Mucosa of rectum (tissue), 2 donors: ENCODE data around the gene AP3B1.

Experiments used
- H3K27ac ChIP-seq, 2 donors: one replicate each; pipeline ENCODE4 v1.7.0; 2013; ENCODE audit warnings: inconsistent platforms in 2 of 2, low read depth in 2 of 2, low read length in 2 of 2
- H3K27me3 ChIP-seq, 2 donors: one replicate each; pipeline ENCODE4 v1.7.0; 2013; ENCODE audit warnings: low read length in 2 of 2; ENCODE audit not compliant: control insufficient read depth in 2 of 2, insufficient read depth in 2 of 2
- H3K36me3 ChIP-seq, 2 donors: one replicate each; pipeline ENCODE4 v1.7.0; 2013; ENCODE audit warnings: low read length in 2 of 2; ENCODE audit not compliant: control insufficient read depth in 2 of 2, insufficient read depth in 2 of 2
- H3K4me1 ChIP-seq, 2 donors: one replicate each; pipeline ENCODE4 v1.7.0; 2013; ENCODE audit warnings: low read length in 2 of 2, mild to moderate bottlenecking in 1 of 2; ENCODE audit not compliant: control insufficient read depth in 2 of 2, insufficient read depth in 2 of 2
- H3K4me3 ChIP-seq, 2 donors: one replicate each; pipeline ENCODE4 v1.7.0; 2013; ENCODE audit warnings: low read length in 2 of 2
- H3K9ac ChIP-seq, 2 donors: one replicate each; pipeline ENCODE4 v1.7.0; 2013; ENCODE audit warnings: low read length in 2 of 2, low read depth in 1 of 2, mild to moderate bottlenecking in 1 of 2
- H3K9me3 ChIP-seq, 2 donors: one replicate each; pipeline ENCODE4 v1.7.0; 2013; ENCODE audit warnings: low read length in 2 of 2; ENCODE audit not compliant: control insufficient read depth in 2 of 2
- donor health status: healthy.
- donor health status: Normal muscosa, but diverticular disease.

The AP3B1 gene

DNA sequence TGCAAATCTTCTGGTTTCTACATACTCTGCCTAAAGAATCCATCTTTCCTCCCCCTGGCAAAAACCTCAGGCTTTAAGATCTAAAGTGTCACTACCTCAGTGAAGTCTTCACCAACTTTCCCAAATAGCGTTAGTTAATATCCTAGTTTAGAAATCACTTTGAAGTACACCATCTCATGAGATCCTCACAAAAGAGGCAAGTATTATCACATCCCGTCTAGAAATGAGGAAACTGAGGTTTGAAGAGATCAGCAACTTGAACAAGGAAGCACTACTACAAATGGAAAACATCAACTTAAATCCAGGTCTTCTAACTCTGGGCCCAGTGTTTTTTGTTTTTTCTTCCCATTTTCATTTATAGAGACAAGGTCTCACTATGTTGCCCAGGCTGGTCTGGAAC lies 4.6 kb downstream of the AP3B1 start:
- Histone ChIP-seq H3K9ac (no peak overlapping the region), H3K9me3 (no peaks in the 10 kb centered on the region), H3K36me3 (no peaks in the 10 kb centered on the region), H3K4me1 (peaks cover 2 to 4% of the 10 kb centered on the region in 2 donors), H3K27me3 (no peaks in the 10 kb centered on the region), H3K27ac (no peak overlapping the region), H3K4me3 (no peak overlapping the region)

DNA sequence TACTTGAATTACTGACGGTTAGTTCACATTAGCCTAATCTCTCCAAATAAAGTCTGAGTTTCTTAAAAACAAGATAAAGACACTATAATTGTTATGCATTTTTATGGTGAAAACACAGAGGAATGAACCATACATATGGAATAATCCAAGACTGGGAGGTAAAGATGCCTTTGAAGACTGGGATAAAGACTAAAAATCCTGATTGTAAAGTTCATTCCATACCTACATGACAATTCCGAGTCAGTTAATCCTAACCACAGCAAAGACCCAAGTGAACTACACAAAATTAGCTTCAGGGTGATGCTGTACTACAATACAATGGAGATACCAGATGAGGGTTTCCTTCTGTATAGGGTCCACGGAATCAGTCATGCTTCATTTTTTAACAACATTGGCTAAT lies 6.3 kb downstream of the AP3B1 start:
- H3K4me1 ChIP-seq, result peaks cover 2 to 4% of the 10 kb centered on the region in 2 donors
- no peaks in the 10 kb centered on the region for H3K27me3 ChIP-seq
- H3K4me3 ChIP-seq, result no peak overlapping the region
- H3K9me3 ChIP-seq, result no peaks in the 10 kb centered on the region
- H3K9ac ChIP-seq, result no peak overlapping the region
- H3K36me3 ChIP-seq, result no peaks in the 10 kb centered on the region
- no peak overlapping the region for H3K27ac ChIP-seq

DNA sequence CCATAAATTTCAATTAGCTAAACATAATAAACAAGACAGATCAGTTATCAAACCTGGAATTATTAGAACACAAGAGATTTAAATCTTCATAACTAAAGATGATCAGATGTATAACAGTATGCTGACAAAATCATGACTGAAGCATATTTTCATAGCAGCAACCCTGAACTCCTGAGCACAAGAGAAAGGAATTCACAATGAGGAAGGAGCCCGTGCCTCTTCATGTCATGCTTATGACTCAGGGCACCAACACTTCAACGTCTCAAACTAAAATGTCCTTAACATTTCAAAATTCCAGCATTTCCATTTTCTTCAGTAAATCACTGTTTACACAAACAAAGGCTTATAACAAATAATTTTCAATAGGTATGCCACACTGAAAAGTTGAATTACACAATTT lies 6.7 kb downstream of the AP3B1 start:
- H3K27me3 ChIP-seq, result no peaks in the 10 kb centered on the region
- H3K4me1 ChIP-seq, result peaks cover 0 to 4% of the 10 kb centered on the region in 2 donors
- H3K9me3 ChIP-seq, result no peaks in the 10 kb centered on the region
- H3K27ac ChIP-seq, result no peak overlapping the region
- no peak overlapping the region for H3K4me3 ChIP-seq
- no peaks in the 10 kb centered on the region for H3K36me3 ChIP-seq
- no peak overlapping the region for H3K9ac ChIP-seq

DNA sequence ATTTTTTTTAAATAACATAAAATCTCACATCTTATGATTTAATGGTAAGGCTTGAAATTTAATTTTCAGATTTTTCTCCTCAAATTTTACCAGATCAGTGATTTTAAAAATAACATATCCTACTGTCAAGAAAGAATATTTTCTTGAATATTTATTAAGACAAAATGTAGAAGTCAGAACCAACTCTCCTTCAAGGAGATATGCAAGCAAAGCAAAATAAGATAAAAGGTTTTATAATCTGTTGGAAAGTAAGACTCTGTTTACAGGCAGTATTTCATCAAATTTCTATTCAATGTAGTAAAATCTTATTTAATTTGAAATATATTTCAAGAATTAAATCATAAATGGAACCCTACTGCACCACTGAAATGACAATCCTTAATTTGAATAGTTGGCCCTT lies 7.3 kb downstream of the AP3B1 start:
- Histone ChIP-seq H3K9me3 (no peaks in the 10 kb centered on the region), H3K4me3 (no peak overlapping the region), H3K36me3 (no peaks in the 10 kb centered on the region), H3K9ac (no peak overlapping the region), H3K27me3 (no peaks in the 10 kb centered on the region), H3K4me1 (peaks cover 0 to 4% of the 10 kb centered on the region in 2 donors), H3K27ac (no peak overlapping the region)

DNA sequence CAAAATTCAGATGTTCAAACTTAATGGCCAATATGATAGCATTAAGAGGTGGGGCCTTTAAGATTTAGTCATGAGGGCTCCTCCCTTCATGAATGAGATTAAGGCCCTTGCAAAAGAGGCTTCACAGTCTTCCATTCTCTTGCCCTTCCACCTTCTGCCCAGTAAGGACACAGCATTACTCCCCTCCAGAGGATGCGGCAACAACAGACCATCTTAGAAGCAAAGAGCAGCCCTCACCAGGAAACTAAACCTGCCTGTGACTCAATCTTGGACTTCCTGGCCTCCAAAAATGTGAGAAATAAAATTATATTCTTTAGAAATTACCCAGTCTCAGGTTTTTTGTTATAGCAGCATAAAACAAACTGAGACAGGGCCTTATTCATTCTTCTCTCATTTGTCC lies 8.2 kb downstream of the AP3B1 start:
- Histone ChIP-seq H3K9ac (no peak overlapping the region), H3K27me3 (no peaks in the 10 kb centered on the region), H3K4me3 (no peak overlapping the region), H3K4me1 (no peaks in the 10 kb centered on the region), H3K36me3 (no peaks in the 10 kb centered on the region), H3K9me3 (no peaks in the 10 kb centered on the region), H3K27ac (no peak overlapping the region)

DNA sequence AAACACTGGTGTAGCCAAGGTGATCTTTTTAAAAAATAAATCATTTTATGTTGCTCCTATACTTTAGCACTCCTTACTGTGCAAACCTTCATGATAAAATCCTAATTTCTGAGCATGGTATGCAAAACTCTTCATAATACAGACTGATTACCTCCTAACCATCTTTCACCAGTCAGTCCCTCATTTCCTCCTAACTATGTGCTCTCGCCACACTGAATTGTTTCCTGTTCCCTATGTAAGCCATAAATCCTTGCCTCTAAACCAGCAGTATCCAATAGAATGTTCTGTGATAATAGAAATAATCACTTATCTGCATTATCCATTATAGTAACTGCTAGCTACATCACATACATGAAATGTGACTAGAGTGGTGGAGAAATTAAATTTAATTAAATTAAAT lies 10.7 kb downstream of the AP3B1 start:
- no peak overlapping the region for H3K4me3 ChIP-seq
- H3K9ac ChIP-seq, result no peak overlapping the region
- H3K27ac ChIP-seq, result no peak overlapping the region
- H3K27me3 ChIP-seq, result no peaks in the 10 kb centered on the region
- no peaks in the 10 kb centered on the region for H3K9me3 ChIP-seq
- H3K4me1 ChIP-seq, result no peaks in the 10 kb centered on the region
- H3K36me3 ChIP-seq, result no peaks in the 10 kb centered on the region

- H3K36me3 ChIP-seq, result no peaks in the 10 kb centered on the region
- H3K9ac ChIP-seq, result no peak overlapping the region
- no peaks in the 10 kb centered on the region for H3K4me1 ChIP-seq
- no peak overlapping the region for H3K4me3 ChIP-seq
- H3K27ac ChIP-seq, result no peak overlapping the region
- no peaks in the 10 kb centered on the region for H3K9me3 ChIP-seq
- no peaks in the 10 kb centered on the region for H3K27me3 ChIP-seq
Measured at GRCh38 chr5:78283105-78283504, 11.4 kb downstream of the AP3B1 start.

- H3K9me3 ChIP-seq, result no peaks in the 10 kb centered on the region
- H3K36me3 ChIP-seq, result no peaks in the 10 kb centered on the region
- H3K9ac ChIP-seq, result no peak overlapping the region
- no peaks in the 10 kb centered on the region for H3K27me3 ChIP-seq
- no peak overlapping the region for H3K27ac ChIP-seq
- H3K4me3 ChIP-seq, result no peak overlapping the region
- no peaks in the 10 kb centered on the region for H3K4me1 ChIP-seq
Measured at GRCh38 chr5:78280261-78280660, 14.2 kb downstream of the AP3B1 start.

GRCh38 chr5:78279194-78279593 lies 15.3 kb downstream of the AP3B1 start:
- Histone ChIP-seq H3K27me3 (no peaks in the 10 kb centered on the region), H3K9me3 (no peaks in the 10 kb centered on the region), H3K36me3 (no peaks in the 10 kb centered on the region), H3K4me3 (no peak overlapping the region), H3K9ac (no peak overlapping the region), H3K4me1 (no peaks in the 10 kb centered on the region), H3K27ac (no peak overlapping the region)

DNA sequence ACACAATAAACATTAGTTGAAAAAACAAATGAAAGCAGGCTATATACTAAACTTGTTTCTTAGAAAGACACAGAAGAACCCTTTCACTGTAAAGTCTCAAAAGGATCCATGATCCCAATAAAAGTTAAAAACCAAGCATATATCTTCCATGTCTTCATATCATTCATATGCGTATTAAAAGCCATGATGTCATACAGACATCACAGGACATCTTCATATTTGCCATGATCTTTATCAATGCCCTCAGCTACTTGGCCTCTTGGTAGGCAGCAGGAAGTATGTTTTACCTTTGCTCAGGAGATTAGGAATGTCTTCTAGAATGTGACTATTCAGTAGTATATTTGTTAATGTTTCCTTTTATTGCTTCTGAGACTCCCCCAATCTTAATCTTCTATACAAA lies 16.8 kb downstream of the AP3B1 start:
- Histone ChIP-seq H3K36me3 (no peaks in the 10 kb centered on the region), H3K9me3 (no peaks in the 10 kb centered on the region), H3K4me3 (no peak overlapping the region), H3K4me1 (no peaks in the 10 kb centered on the region), H3K27me3 (no peaks in the 10 kb centered on the region), H3K9ac (no peak overlapping the region), H3K27ac (no peak overlapping the region)

- Histone ChIP-seq H3K36me3 (no peaks in the 10 kb centered on the region), H3K27ac (no peak overlapping the region), H3K4me1 (no peaks in the 10 kb centered on the region), H3K4me3 (no peak overlapping the region), H3K27me3 (no peaks in the 10 kb centered on the region), H3K9me3 (no peaks in the 10 kb centered on the region), H3K9ac (no peak overlapping the region)
Measured at GRCh38 chr5:78275998-78276543, 18.4 kb downstream of the AP3B1 start.
